GM13976 (cell line): ENCODE data around the gene GSG1L.

Experiments used
- DNase-seq: peaks from one replicate; pipeline ENCODE4 v3.0.0; 2012; ENCODE audit warnings: low spot score
- CTCF ChIP-seq: IDR thresholded peaks from 2 replicates; pipeline ENCODE4 v1.5.1; 2012; ENCODE audit warnings: borderline replicate concordance, mild to moderate bottlenecking; ENCODE audit not compliant: insufficient read depth; ENCODE audit errors: extremely low read depth, missing control alignments, control extremely low read depth
- in situ Hi-C: fragments of 300-500 bp; cut with MboI; formaldehyde crosslinking; loops from one replicate; pipeline ENCODE4 v1.12.0; 2022; ENCODE audit warnings: low sequenced_read_pairs, mixed read lengths, inconsistent platforms; ENCODE audit not compliant: unreplicated experiment

Gene GSG1L

GRCh38 chr16:27954191-27954590, 109.3 kb downstream of the GSG1L start:
- DNase-seq, result no peak
- no peak for TF ChIP-seq CTCF
- in situ Hi-C loops, result loop anchor here (25.0 kb wide), 1 partner anchor 283 kb away; no protein-coding TSS in a partner anchor

GRCh38 chr16:27952811-27953210, 110.7 kb downstream of the GSG1L start:
- in situ Hi-C loops, result loop anchor here (25.0 kb wide), 1 partner anchor 284 kb away; no protein-coding TSS in a partner anchor
- no peak for TF ChIP-seq CTCF
- DNase-seq, result no peak

DNA sequence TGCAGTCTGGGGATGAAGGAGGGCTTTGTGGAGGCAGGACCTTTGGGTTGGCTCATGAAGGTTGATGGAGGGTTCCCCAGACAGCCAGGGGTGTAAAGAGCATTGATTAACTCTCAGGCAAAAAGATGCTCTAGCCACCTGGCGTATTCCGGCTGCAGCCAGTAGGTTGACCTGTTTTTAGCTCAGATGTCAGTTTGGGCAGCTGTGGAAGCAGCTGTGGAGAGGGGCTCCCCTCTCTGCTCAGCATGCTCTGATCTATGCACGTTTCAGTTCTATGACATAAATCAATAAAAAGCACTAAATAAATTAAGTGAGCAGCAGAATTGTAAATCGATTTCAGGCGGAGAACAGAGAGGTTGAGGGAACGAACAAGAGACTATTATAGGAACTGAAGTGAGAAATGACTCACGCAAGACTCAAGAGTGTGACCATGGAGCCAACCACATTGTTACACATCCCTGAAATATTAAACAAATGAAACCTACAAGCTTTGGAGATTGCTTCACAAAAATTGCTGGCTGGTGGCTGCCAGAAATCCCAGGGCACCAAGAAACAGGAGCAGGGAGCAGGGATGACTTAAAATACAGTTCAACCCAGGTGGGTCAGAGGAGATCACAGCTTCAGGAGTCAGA, 111.9 kb downstream of the GSG1L start:
- in situ Hi-C loops, result loop anchor here (25.0 kb wide), 1 partner anchor 286 kb away; no protein-coding TSS in a partner anchor
- TF ChIP-seq CTCF, result no peak
- DNase-seq, result no peak

GRCh38 chr16:27950206-27950887, 113.2 kb downstream of the GSG1L start:
- in situ Hi-C loops, result loop anchor here (25.0 kb wide), 1 partner anchor 287 kb away; no protein-coding TSS in a partner anchor
- TF ChIP-seq CTCF, result no peak
- DNase-seq, result no peak

DNA sequence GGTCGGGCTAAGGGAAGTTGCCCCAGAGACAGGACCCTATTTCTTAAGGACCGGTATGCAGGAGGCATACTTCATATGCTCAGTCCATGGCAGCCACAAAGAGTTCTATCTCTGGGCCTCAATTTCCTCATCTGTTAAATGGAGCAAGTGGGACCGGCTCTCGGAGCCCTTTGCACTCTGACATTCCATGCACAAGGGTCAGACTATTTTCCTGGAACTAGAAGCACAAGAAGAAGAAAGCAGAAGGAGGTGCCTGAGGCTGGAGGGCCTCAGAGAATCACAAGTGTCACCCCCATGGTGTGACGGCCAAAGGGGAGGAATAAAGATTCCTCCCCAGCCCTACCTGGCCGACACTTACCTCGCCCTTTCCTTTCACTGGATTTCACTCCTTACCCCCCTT, 115.8 kb downstream of the GSG1L start:
- TF ChIP-seq CTCF, result no peak
- in situ Hi-C loops, result no loop called here
- DNase-seq, result no peak

GRCh38 chr16:27945233-27945973, 118.1 kb downstream of the GSG1L start:
- in situ Hi-C loops, result no loop called here
- no peak for DNase-seq
- no peak for TF ChIP-seq CTCF
